HG03039 (cell line): ENCODE results near the gene CCDC138.

Experiments used
- ATAC-seq: cut with Tn5 transposase; IDR thresholded peaks from one replicate; pipeline ENCODE4 v1.9.1; 2021; ENCODE audit warnings: mild to moderate bottlenecking, moderate library complexity; ENCODE audit not compliant: unreplicated experiment

CCDC138 gene

DNA sequence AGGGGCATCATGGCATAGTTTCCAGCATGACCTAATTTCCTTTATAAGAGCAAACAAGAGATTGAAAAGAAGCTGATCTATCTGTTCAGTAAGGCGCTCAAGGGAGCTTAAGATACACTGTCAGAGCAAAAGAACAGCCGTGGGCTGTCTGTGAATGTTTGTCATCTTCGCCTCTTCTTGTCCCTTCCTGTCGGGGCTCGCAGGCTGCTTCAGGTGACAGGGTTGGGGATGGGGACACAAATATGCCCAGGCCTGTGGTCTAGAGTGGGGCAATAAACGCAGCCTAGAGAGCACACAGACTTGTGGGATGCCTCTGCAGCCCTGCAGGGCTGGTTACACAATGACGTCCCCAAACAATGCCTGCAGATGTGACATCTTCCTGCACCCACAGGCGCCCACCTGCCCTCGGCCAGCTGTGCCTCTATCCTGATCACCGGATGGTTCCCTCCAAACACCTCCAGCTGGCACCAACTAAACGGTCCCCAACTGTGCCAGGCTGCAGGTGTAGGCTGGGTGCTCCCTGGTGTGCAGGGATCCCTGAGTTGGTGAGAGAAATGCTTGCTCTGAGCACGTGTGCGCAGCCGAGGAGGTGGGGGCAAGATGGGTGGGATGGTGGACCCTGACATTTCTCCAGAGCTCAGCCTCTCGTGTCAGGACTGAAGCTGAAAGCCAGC, 129.7 kb downstream of the CCDC138 start:
- ATAC-seq, result no peak

DNA sequence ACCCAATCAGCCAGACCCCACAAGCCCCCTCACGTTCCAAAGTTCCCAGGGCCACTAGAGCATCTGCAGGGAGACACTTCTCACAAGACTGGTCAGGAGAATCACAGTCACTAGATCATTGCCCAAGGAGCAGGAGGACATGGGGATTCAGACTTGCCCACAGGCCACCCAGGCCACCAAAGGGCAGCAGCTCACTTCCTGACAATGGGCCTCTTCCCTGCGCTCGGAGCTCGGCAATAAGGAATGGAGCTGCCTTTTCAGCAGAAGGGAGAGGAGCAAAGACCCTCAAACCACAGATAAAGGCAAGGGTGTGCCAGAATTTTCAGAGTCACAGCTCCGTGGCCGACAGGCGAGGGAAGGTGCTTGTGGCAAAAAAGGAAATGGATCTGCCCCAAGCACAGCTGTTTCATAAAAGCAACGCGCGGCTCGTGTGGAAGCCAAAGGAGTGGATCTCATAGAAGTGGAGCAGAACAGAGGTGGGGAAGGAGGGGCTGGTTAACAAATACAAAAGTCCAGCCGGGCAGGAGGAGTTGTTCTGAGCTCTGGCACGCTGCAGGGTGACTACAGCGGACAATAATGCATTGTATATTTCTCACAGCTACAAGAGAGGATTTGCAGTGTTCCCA, 130.3 kb downstream of the CCDC138 start:
- ATAC-seq, result no peak

- ATAC-seq, result no peak
Measured at GRCh38 chr2:108917526-108917925, 131.0 kb downstream of the CCDC138 start.

GRCh38 chr2:108918156-108918874, 131.7 kb downstream of the CCDC138 start:
- ATAC-seq, result no peak

- no peak for ATAC-seq
Measured at GRCh38 chr2:108918941-108919341, 132.4 kb downstream of the CCDC138 start.

DNA sequence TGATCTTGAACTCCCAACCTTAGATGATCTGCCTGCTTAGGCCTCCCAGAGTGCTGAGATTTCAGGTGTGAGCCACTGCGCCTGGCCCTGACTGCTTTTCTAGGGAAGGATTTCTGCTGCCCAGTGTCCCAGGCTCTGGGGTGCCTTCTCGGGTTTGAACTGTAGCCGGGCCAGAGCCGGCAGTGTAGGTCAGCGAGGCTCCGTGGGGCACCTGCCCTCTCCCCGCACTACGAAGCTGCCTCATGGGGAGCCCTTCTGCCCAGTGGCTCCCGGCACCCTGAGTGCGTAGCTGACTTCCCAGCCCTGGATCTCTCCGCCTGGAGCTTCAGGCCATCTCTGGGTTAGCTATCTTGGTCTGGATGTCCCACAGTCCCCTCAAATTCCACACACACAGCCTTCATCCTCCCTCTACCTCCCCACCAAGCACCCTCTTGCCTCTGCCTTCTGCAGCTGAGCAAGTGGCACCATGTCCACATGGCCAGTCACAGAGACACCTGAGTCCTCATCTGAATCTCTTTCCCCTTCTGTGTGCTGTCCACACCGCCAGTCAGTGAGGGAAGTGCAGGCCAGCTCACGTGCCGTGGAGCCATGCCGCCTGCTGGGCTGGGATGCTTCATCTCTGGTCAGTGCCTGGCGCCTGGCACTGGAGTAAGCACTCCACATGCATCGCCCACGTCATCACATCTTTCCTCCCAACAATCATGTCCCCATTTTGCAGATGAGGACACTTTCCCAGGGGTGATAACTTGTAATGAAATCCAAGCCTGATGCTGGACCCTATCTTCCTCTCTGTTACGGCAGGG, 133.2 kb downstream of the CCDC138 start:
- no peak for ATAC-seq

GRCh38 chr2:108920686-108921085, 134.1 kb downstream of the CCDC138 start:
- ATAC-seq, result no peak

GRCh38 chr2:108921096-108922030, 134.8 kb downstream of the CCDC138 start:
- ATAC-seq, result no peak

- no peak for ATAC-seq
Measured at GRCh38 chr2:108922141-108922915, 135.8 kb downstream of the CCDC138 start.

DNA sequence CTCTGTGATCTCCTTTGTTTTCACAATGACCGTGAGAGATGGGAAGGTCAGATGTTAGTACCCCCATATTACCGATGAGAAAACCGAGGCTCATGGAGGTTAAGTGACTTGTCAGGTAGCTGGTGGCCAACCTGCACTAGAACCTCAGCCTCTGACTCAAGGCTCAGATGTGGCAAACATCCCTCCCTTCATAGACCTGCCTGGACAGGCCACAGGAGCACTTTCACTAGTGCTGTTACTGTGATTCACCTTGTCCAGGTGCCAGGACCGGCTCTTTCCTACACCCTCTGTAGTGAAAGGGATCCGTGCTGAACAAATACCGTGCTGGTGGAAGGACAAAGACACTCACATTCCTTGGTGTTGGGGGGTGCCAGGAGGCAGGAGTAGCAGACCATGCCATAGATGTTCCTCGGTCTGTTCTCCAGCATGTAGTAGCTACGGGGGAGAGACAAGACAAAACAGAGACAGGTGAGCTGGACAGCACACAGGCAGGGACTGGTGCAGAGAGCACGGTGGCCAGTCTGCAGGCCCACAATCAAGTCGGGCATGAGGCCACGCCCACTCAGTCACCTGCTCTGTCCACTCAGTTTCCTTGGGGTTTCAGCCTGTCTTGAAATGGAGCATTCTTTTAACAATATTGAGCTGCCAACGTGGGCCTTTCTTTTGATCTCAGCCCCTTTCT, 136.6 kb downstream of the CCDC138 start:
- ATAC-seq, result no peak

GRCh38 chr2:108923736-108924579, 137.4 kb downstream of the CCDC138 start:
- ATAC-seq, result no peak

GRCh38 chr2:108924580-108925251, 138.1 kb downstream of the CCDC138 start:
- ATAC-seq, result no peak

- no peak for ATAC-seq
Measured at GRCh38 chr2:108925286-108925685, 138.7 kb downstream of the CCDC138 start.

GRCh38 chr2:108925735-108926134, 139.2 kb downstream of the CCDC138 start:
- ATAC-seq, result no peak
